Stromal cell of bone marrow (primary cell): ENCODE measurements around the gene SYNPO2.
A peak's percentile ranks its signal among the peaks of the same experiment; 100 is the strongest.
"Not testable (repeated sequence)": the region's sequence is repeated elsewhere in the genome, so short reads cannot be mapped to it uniquely, and the experiment has no call there.

ENCODE experiments used
- DNase-seq: peaks from one replicate; pipeline ENCODE4 v3.0.0-alpha.2; 2012; ENCODE audit warnings: low read depth

The SYNPO2 gene

DNA sequence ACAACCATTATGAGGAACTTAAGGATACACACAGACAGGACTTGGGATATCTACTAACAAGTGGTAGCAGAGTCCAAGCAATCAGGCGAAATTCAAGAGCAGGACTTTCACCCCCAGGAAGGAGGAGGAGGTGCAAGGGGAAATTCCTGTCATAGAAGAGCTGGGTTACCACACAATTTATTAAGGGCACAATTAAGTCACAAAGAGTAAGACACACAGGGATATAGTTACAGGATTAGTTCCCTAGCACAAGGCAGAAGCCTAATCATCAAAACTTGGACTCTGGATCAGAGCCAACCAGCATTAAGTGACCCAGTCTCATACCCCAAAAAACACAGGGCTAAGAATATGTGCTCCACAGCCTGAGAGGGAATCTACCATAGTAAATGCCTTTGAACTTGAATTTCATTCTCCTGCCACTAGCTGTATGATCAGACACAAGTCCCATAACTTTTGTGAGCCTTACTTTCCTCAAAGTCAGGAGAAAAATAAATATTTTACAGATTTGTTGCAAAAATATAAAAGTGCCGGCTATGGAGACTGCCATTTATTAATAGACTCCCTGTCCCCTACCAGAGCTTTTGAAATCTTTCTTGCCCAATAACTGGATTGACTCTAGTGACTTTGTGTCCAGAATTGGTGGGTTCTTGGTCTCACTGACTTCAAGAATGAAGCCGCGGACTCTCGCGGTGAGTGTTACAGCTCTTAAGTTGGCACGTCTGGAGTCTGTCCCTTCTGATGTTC, 87.0 kb downstream of the SYNPO2 start:
- no peak for DNase-seq

- DNase-seq = not testable (repeated sequence)
Measured at GRCh38 chr4:118976193-118976560, 87.5 kb downstream of the SYNPO2 start.

GRCh38 chr4:118977100-118977499, 88.4 kb downstream of the SYNPO2 start:
- not testable (repeated sequence) for DNase-seq

DNA sequence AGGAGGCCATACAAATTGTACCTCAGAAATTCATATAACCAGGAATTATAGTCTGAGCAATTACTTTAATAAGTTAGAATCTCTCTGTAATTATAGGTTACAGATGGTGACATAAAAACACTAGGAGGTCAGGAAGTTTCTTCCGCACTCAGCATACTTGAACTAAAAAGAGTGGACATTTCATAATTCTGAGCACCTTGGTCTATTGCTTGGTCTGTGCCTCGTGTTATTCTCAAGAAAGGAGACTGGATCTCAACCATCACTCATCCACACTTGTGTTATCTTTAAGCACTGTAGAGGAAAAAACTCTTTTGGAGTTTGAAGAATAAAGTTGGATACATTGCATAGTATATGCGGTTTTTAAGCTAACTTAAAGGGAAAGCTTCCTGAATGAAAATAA, 91.1 kb downstream of the SYNPO2 start:
- DNase-seq = no peak

DNA sequence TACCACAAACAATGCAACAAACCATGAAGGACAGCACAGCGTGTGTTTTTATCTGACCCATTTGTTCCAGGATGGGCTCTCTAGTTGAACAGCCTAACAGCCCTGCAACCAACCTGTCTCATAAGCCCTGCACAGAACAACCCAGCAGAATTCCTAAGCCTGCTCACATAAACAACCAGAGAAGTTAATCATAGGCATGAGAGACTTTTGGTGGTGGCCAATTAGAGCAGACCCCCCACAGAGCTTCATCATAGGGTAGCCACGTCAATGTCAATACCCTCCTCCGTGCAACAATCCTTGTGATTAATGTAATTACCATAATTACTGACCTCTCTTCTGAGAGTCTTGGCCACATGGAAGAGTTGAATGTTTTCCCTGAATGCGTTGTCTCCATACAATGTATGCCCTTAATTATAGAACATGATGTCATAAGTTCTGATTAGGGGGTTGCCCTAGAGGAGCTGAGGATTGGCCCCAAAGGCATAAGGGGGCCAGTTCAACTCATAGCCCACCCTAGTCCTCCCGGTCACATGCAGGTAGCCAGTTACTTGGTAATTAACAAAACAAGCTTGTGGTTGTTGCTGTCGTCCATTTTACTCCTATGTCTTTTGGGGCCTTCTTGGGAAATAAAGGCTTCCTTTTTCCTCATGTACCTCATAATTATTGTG, 92.7 kb downstream of the SYNPO2 start:
- DNase-seq = no peak

GRCh38 chr4:118981839-118982381, 93.3 kb downstream of the SYNPO2 start:
- DNase-seq = peak; percentile 90

GRCh38 chr4:118983293-118983692, 94.6 kb downstream of the SYNPO2 start:
- no peak for DNase-seq

DNA sequence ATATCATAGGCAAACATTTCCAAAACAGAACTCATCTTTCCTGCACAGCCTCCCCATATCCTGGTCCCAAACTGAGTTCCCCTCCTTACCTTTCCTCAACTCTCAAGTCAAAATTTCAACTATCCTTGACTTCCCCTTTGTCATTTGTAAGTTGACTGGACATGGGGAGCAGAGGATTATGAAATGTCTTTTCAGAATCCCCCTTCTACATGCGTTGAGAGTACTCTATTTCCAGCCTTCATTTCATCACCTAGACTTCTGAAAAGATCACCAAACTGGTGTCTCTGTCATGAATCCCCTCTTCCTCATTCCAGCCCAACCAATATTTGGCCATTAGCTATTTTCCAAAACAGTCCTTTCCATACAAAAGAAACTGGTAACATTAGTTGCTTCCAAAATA, 95.2 kb downstream of the SYNPO2 start:
- DNase-seq = no peak

DNA sequence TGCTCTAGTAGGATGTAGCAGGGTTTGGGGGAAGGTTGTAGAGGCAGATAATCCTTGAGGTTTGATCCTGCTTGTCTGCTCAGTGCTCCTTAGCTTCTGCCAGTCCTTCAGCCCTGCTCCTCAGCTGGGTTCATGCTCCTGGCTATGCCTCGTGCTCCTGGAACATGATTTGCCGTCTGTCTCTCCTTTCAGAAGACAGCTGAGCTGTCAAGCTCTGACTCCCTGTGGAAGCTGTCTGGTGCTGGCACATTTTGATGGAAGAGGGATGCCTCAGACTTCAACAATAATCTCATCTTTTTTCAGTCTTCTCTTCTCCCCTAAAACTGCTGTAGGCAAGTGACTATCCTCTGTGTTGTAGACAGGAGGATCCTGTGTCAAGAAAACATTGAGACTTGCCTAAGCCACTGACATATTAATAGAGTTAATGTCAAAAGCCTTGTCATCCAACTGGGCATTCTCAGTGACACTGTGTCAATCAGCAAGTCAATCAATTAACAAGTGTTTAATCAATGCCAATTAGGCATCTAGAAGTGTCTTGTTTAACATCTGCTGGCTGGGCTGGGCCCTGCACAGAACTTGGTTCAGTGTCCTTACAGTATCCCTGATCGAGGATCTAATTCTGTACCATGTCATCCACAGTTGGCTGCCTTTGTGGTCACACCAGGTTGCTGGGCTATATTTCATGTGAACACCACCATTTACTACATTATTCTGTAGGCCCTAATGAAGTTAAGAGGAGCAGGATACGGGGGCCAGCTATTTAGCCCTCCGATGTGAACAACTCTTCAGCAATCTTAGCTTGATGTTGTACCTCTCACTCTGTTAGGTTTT, 96.7 kb downstream of the SYNPO2 start:
- no peak for DNase-seq

GRCh38 chr4:118987959-118988634, 99.4 kb downstream of the SYNPO2 start:
- no peak for DNase-seq

GRCh38 chr4:118988635-118988972, 100.0 kb downstream of the SYNPO2 start:
- no peak for DNase-seq

DNA sequence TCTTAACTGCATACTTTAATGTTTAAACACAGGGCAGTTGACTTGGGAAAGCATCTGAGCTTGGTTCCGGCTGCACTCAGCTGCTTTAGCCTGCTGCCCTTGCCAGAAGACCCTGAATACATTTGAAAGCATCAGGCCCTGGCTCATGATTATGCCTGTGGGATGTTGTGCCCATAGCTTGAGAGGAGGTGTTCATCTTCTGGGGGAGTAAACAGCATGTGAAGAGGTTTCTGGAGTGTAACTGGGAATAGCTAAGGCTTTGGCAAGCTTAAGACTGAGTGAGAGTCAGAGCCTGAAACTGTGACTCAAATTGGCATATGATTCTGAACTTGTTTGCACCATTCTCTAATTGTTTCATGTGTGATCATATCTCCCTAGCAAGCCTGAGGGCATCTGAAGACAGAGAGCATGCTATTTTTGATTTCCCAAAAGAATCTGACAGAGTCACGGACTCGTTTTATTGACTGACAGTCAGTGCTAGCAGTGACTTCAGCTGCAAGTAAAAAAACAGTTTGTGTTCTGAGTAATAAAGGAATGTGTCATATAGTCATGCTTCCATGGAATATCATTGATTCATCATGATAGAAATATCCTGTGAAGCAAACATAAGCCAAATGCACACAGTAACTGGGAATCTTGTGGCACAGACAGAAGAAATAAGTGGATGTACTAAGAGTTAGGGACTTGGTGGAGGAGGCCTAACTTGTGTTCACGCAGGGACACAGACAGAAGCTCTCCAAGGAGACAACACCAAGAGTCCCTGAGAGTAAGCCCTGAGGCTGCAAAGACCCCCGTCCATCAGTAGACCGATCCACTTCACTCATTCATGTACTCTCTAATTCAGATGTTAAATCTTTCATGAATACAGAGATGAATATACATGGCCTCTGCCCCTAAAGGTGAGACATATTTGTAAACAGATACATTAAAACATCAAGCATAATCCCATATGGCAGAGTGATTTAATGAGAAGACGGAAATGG, 100.7 kb downstream of the SYNPO2 start:
- DNase-seq = peak; percentile 92

GRCh38 chr4:118991686-118992085, 103.0 kb downstream of the SYNPO2 start:
- DNase-seq = no peak

GRCh38 chr4:118992149-118992548, 103.5 kb downstream of the SYNPO2 start:
- no peak for DNase-seq

DNA sequence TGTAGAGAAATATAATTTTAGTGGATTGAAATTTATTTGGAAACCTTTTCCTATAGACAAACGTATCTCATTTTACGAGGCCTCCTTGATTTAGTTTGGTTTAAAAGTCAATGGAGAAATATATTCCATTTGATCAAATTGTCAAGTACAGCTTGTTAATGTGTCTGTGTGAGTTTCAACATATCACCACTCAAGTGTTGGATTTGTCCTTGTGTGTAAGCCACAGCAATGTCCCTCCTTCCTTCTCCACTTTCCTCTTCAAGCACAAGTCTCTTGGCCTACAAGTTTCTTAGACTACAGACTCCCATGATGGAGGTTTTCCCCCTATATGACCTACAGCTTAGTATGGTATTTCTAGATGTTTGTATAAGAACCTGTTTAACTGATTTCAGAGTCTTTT, 104.7 kb downstream of the SYNPO2 start:
- DNase-seq = no peak

DNA sequence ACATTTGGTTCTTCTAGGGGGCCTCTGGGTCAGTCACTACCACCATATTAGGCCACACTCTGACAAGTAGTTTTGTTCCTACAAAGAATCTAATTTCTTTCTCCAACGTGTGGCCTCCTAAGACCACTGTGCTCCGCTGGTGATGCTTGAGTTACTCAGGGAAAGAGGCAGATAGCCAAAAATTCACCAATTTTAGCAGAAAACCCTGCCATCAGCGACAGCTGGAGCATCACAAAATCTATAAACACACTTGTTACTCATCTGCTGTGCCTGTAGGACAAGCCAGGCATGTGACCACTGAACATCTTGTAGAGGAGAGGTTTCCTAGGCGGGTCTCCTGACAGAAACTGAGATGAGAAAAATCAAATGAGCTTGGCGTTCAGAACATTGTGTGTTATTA, 105.4 kb downstream of the SYNPO2 start:
- DNase-seq = no peak

- no peak for DNase-seq
Measured at GRCh38 chr4:118995693-118996391, 107.2 kb downstream of the SYNPO2 start.

GRCh38 chr4:118997601-118998000, 108.9 kb downstream of the SYNPO2 start:
- no peak for DNase-seq

DNA sequence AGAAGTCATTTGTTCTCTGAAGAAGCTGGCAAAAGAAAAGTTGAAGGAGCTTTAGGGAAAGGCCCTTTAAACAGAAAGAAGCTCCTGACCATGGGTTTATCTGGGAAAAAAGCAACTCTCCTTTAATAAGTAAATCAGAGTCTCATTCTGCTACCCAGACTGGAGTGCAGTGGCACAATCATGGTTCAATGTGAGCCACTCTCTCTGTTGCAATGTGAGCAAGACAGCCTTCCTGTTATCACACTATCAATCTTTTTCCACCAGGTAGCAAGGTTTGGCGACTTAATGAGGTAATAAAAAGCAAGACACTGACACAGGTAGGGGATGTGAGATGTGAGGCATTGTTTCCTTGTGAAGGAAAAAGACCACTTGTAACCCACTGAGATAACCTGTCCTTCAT, 111.3 kb downstream of the SYNPO2 start:
- no peak for DNase-seq

- DNase-seq = no peak
Measured at GRCh38 chr4:119000400-119000799, 111.7 kb downstream of the SYNPO2 start.
